UCSD-AML1 (cell line): ENCODE data around the gene HTRA1.

ENCODE experiments used
- DNase-seq: peaks from one replicate; lab custom pipeline; 2025; ENCODE audit not compliant: unreplicated experiment; lab: John Stamatoyannopoulos, UW

Gene HTRA1

GRCh38 chr10:122550427-122550826, 89.1 kb downstream of the HTRA1 start:
- DNase-seq, result no peak

DNA sequence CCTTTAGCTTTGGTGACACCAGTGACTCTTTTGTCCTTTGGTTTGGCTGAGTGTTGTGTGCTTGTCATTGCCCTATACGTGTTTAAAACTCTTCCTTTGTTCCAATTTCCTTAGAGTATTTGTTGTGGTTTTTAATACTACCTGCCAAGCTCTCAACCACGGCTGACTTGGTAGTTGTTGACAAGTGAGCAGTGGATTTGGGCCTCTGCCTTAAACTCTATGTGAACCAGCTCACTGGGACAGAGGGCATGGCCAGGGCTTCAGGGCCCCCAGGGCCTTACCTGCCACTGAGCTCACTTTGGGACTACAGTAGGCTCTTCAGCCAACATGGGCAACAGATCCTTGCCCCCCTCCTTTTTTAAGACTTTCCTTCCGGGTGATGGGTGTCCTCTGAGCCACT, 89.6 kb downstream of the HTRA1 start:
- DNase-seq, result no peak

GRCh38 chr10:122551450-122551849, 90.1 kb downstream of the HTRA1 start:
- DNase-seq, result no peak

GRCh38 chr10:122553341-122553740, 92.0 kb downstream of the HTRA1 start:
- DNase-seq, result no peak

GRCh38 chr10:122554131-122555036, 93.0 kb downstream of the HTRA1 start:
- no peak for DNase-seq

- DNase-seq, result no peak
Observed at GRCh38 chr10:122555442-122555841, 94.1 kb downstream of the HTRA1 start.

GRCh38 chr10:122557516-122557915, 96.2 kb downstream of the HTRA1 start:
- no peak for DNase-seq

DNA sequence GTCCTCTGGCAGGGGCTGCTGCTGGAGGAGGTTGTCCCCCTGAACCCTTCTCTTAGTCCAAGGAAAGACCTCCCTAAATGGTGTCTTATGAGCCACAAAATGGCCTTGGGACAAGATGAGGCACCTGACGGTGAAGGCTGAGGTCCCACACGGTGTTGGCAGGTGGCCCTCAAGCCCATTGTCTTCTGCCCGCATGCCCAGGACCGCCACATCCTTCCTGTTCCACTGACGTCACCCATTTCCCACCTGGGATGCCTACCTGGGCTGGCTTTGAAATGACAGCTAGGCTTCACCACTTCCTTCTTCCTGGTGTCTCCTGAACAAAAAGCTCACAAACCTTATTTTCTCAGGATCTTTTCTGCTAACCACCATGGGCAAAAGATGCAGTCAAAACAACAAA, 97.1 kb downstream of the HTRA1 start:
- no peak for DNase-seq

- DNase-seq, result no peak
Observed at GRCh38 chr10:122559228-122559627, 97.9 kb downstream of the HTRA1 start.

GRCh38 chr10:122560279-122560804, 99.0 kb downstream of the HTRA1 start, which contains the start of gene DMBT1:
DMBT1 (plus strand) TSS chr10:122560754; CDS start chr10:122560771, 17 bp downstream.
- no peak for DNase-seq

DNA sequence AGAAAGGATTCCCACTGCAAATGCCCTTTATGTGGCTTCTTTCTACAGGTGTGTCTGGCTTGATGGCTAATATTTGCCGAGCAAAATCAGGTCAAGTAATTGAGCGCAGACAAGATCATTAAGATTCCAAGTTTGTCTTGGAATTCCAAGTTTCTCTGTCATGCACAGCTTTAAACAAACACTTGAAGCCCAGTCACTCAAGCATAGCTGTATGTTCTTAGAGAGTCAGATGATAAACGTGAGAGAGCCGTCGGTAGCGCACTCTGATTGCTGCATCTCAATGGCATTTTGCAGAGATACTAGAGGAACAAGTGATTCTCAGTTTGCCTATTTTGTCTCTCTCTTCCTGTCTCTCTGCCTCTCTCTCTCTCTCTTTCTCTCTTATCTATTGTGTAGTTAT, 99.9 kb downstream of the HTRA1 start:
- DNase-seq, result no peak

GRCh38 chr10:122561792-122562191, 100.4 kb downstream of the HTRA1 start:
- no peak for DNase-seq
